Retina (tissue), 1 donor: ENCODE data around the gene EPX.

Experiments
- DNase-seq: peaks from one replicate; pipeline ENCODE4 v3.0.0-alpha.2; 2016

Gene EPX

GRCh38 chr17:58229384-58229783, 36.9 kb downstream of the EPX start:
- DNase-seq: no peak

- DNase-seq: no peak
Measured at GRCh38 chr17:58229881-58230280, 37.4 kb downstream of the EPX start.

- no peak for DNase-seq
Measured at GRCh38 chr17:58231641-58232040, 39.1 kb downstream of the EPX start.

- no peak for DNase-seq
Measured at GRCh38 chr17:58232707-58233156, 40.2 kb downstream of the EPX start.

- DNase-seq: no peak
Measured at GRCh38 chr17:58233543-58233942, 41.0 kb downstream of the EPX start.

GRCh38 chr17:58234512-58234911, 42.0 kb downstream of the EPX start:
- DNase-seq: no peak

- no peak for DNase-seq
Measured at GRCh38 chr17:58235821-58236220, 43.3 kb downstream of the EPX start.

- DNase-seq: no peak
Measured at GRCh38 chr17:58236394-58236793, 43.9 kb downstream of the EPX start.

- no peak for DNase-seq
Measured at GRCh38 chr17:58238147-58238634, 45.7 kb downstream of the EPX start, which contains the start of gene LPO. Gene LPO, plus strand, starts transcription at chr17:58238584. Its CDS starts 4,396 bp downstream, at chr17:58242980.

GRCh38 chr17:58239987-58240386, 47.5 kb downstream of the EPX start:
- DNase-seq: no peak

- DNase-seq: no peak
Measured at GRCh38 chr17:58242171-58242784, 49.8 kb downstream of the EPX start.

GRCh38 chr17:58244963-58245362, 52.4 kb downstream of the EPX start:
- no peak for DNase-seq

GRCh38 chr17:58245428-58246103, 53.0 kb downstream of the EPX start:
- no peak for DNase-seq

GRCh38 chr17:58246104-58246740, 53.7 kb downstream of the EPX start:
- DNase-seq: no peak

- DNase-seq: no peak
Measured at GRCh38 chr17:58246781-58247180, 54.3 kb downstream of the EPX start.

GRCh38 chr17:58247511-58248363, 55.2 kb downstream of the EPX start:
- DNase-seq: no peak

- no peak for DNase-seq
Measured at GRCh38 chr17:58248955-58249269, 56.4 kb downstream of the EPX start.

- DNase-seq: peak; percentile 97
Measured at GRCh38 chr17:58249270-58250133, 57.0 kb downstream of the EPX start.

- no peak for DNase-seq
Measured at GRCh38 chr17:58250344-58251011, 58.0 kb downstream of the EPX start.

- DNase-seq: no peak
Measured at GRCh38 chr17:58252141-58252540, 59.6 kb downstream of the EPX start.

- no peak for DNase-seq
Measured at GRCh38 chr17:58253082-58253481, 60.6 kb downstream of the EPX start.
